HepG2 (cell line): ENCODE measurements around the gene ATP7B. TPM values are rescaled to one million over a fixed set of nuclear protein-coding genes. Genes with fewer than 3 reads are reported as not detected.

Experiments
- ATAC-seq: fragments of 200-7000 bp; cut with Tn5 transposase; 3 replicates; pipeline ENCODE4 v1.9.1; 2020; ENCODE audit warnings: mild to moderate bottlenecking, moderate library complexity
- BruUV-seq: library from RNA; stranded (reverse); fragments of 400-500 nt; replicated peaks from 2 replicates; lab custom pipeline; 2021; lab: Mats Ljungman, UMichigan
- CTCF ChIA-PET: fragments of 300-600 bp; formaldehyde crosslinking; extraction: SDS; loops from one replicate; lab custom pipeline; 2021; ENCODE audit warnings: low total read pairs, inconsistent platforms, low intra/inter-chr PET ratio; lab: Yijun Ruan, JAX
- POLR2A ChIA-PET: fragments of 350-600 bp; sonication (Branson Sonifier 250); formaldehyde crosslinking; loops from one replicate; lab custom pipeline; 2020; ENCODE audit warnings: antibody characterized with exemption, inconsistent platforms; lab: Yijun Ruan, JAX
- DNase-seq: peaks from one replicate; pipeline ENCODE4 v3.0.0-alpha.2; 2015; ENCODE audit warnings: low spot score
- FAIRE-seq: peaks from 3 replicates; lab custom pipeline; 2011; peaks lifted over from hg19 to GRCh38; lab: Jason Lieb, UNC
- H2AFZ ChIP-seq: one replicate; pipeline ENCODE4 v1.6.1; 2011; ENCODE audit warnings: low read length, inconsistent platforms
- H3K27ac ChIP-seq: fragments of 300-600 bp; 3 replicates; pipeline ENCODE4 v1.8.0; 2011; ENCODE audit warnings: mixed run types, mild to moderate bottlenecking, mixed read lengths, low read length, inconsistent platforms; ENCODE audit not compliant: insufficient read depth; ENCODE audit errors: extremely low read length
- H3K27me3 ChIP-seq, 2 experiments: fragments of 200-600 bp in 1 of 2; 2 replicates in 1 of 2; 3 replicates in 1 of 2; pipeline versions ENCODE4 v1.6.0 to v1.8.0; 2011; ENCODE audit warnings: low read length in 2 of 2, mild to moderate bottlenecking in 2 of 2, moderate library complexity in 2 of 2, inconsistent platforms in 1 of 2; ENCODE audit not compliant: insufficient read depth in 2 of 2, control insufficient read depth in 1 of 2
- H3K36me3 ChIP-seq, 2 experiments: fragments of 200-600 bp in 1 of 2; replicated peaks in 1 of 2; 2 replicates in 1 of 2; 3 replicates in 1 of 2; pipeline versions ENCODE4 v1.5.1 to v1.8.0; 2011; ENCODE audit warnings: low read length in 2 of 2, inconsistent platforms in 1 of 2; ENCODE audit not compliant: insufficient read depth in 2 of 2, control insufficient read depth in 1 of 2
- H3K4me1 ChIP-seq: 2 replicates; pipeline ENCODE4 v1.5.1; 2012; ENCODE audit warnings: low read length, inconsistent platforms; ENCODE audit not compliant: insufficient read depth
- H3K4me2 ChIP-seq: 2 replicates; pipeline ENCODE4 v1.6.0; 2011; ENCODE audit warnings: low read depth, low read length, inconsistent platforms
- H3K4me3 ChIP-seq, 3 experiments: fragments of 200-600 bp in 1 of 3; sonication (generic), shearing (Covaris generic) in 1 of 3; replicated peaks in 1 of 3; 2 replicates each; pipeline ENCODE4 v1.5.1; 2011 to 2016; ENCODE audit warnings: low read length in 3 of 3, inconsistent platforms in 2 of 3, low read depth in 2 of 3, mild to moderate bottlenecking in 2 of 3, control low read depth in 1 of 3, mixed read lengths in 1 of 3; ENCODE audit not compliant: insufficient read depth in 1 of 3
- H3K79me2 ChIP-seq: one replicate; pipeline ENCODE4 v1.6.1; 2011; ENCODE audit warnings: low read length, inconsistent platforms; ENCODE audit not compliant: insufficient read depth
- H3K9ac ChIP-seq: 2 replicates; pipeline ENCODE4 v1.6.0; 2011; ENCODE audit warnings: mild to moderate bottlenecking, low read depth, low read length, inconsistent platforms; ENCODE audit not compliant: insufficient read depth
- H3K9me3 ChIP-seq: 2 replicates; pipeline ENCODE4 v1.5.1; 2012; ENCODE audit warnings: mild to moderate bottlenecking, low read length
- H4K20me1 ChIP-seq: 2 replicates; pipeline ENCODE4 v1.6.0; 2011; ENCODE audit warnings: inconsistent platforms, mild to moderate bottlenecking, low read length, moderate library complexity; ENCODE audit not compliant: insufficient read depth
- CTCF ChIP-seq: sonication (generic); formaldehyde crosslinking; IDR thresholded peaks from 2 replicates; pipeline ENCODE4 v1.5.0; 2020; ENCODE audit warnings: mild to moderate bottlenecking, missing genetic modification reagents, moderate library complexity
- DPF2 ChIP-seq: sonication (generic); formaldehyde crosslinking; IDR thresholded peaks from 2 replicates; pipeline ENCODE4 v1.4.0; 2020; ENCODE audit warnings: mild to moderate bottlenecking, low read depth, missing genetic modification reagents, borderline replicate concordance
- POGK ChIP-seq: sonication (generic); formaldehyde crosslinking; conservative IDR thresholded peaks from 2 replicates; pipeline ENCODE4 v1.8.0; 2022; ENCODE audit warnings: mild to moderate bottlenecking, moderate library complexity, missing genetic modification reagents
- RAD21 ChIP-seq: fragments of 450-650 bp; formaldehyde crosslinking; IDR thresholded peaks from 2 replicates; pipeline ENCODE4 v1.5.0; 2020; ENCODE audit warnings: mild to moderate bottlenecking
- RXRA ChIP-seq: sonication (generic); formaldehyde crosslinking; IDR thresholded peaks from 2 replicates; pipeline ENCODE4 v1.5.1; 2020; ENCODE audit warnings: missing genetic modification reagents
- SATB2 ChIP-seq: sonication (generic); formaldehyde crosslinking; IDR thresholded peaks from 2 replicates; pipeline ENCODE4 v1.5.0; 2020; ENCODE audit warnings: missing genetic modification reagents
- SKIL ChIP-seq: sonication (generic); formaldehyde crosslinking; IDR thresholded peaks from 2 replicates; pipeline ENCODE4 v1.8.0; 2022; ENCODE audit warnings: missing genetic modification reagents, mild to moderate bottlenecking, moderate library complexity, borderline replicate concordance
- SMC3 ChIP-seq: IDR thresholded peaks from 2 replicates; pipeline ENCODE4 v1.6.1; 2011; ENCODE audit warnings: low read length, improper control_type of control experiment
- STAG1 ChIP-seq: sonication (generic); formaldehyde crosslinking; IDR thresholded peaks from 2 replicates; pipeline ENCODE4 v1.4.0; 2020; ENCODE audit warnings: missing genetic modification reagents
- YEATS2 ChIP-seq: sonication (generic); formaldehyde crosslinking; IDR thresholded peaks from 2 replicates; pipeline ENCODE4 v1.4.0; 2020; ENCODE audit warnings: missing genetic modification reagents, borderline replicate concordance
- ZNF205 ChIP-seq: IDR thresholded peaks from 2 replicates; pipeline ENCODE4 v1.6.1; 2018; ENCODE audit warnings: missing biosample characterization, missing genetic modification reagents
- ZNF234 ChIP-seq: sonication (generic); formaldehyde crosslinking; conservative IDR thresholded peaks from 2 replicates; pipeline ENCODE4 v1.5.1; 2020; ENCODE audit warnings: mild to moderate bottlenecking, missing genetic modification reagents
- ZNF572 ChIP-seq: sonication (generic); formaldehyde crosslinking; IDR thresholded peaks from 2 replicates; pipeline ENCODE4 v1.5.1; 2020; ENCODE audit warnings: mild to moderate bottlenecking, missing genetic modification reagents
- WGBS: methylation state at CpG from one replicate; pipeline ENCODE4 v1.1.6; 2017; ENCODE audit warnings: low lambda C conversion rate; 5-methylcytosine and 5-hydroxymethylcytosine counted together
- in situ Hi-C: cut with HindIII; loops from 2 replicates; pipeline ENCODE4 v1.10.0; 2017; ENCODE audit warnings: low pct_unique_long_range_greater_than_20kb; ENCODE audit not compliant: extremely low pct_ligation_motif_present
- intact Hi-C: fragments of 100-400 bp; cut with micrococcal nuclease; formaldehyde crosslinking; loops from one replicate; pipeline ENCODE4 v1.10.0; 2022; ENCODE audit not compliant: unreplicated experiment
- polyA plus RNA-seq, 8 experiments: library from polyadenylated mRNA; depleted of rRNA in 3 of 8; stranded (reverse) in 7 of 8; unstranded in 1 of 8; fragments of >200 nt; fragmentation: Illumina TruSeq in 4 of 8; extraction: Trizol in 4 of 8; gene quantifications; 2 replicates each; pipeline versions ENCODE4 v1.2.1 to v1.2.3, GENCODE V29; 2011 to 2016; ENCODE audit warnings: low read depth in 4 of 8, missing spikeins in 1 of 8, mixed read lengths in 1 of 8; ENCODE audit not compliant: insufficient read depth in 1 of 8
- total RNA-seq, 5 experiments: library from RNA; depleted of rRNA; stranded (reverse); fragments of >200 nt; fragmentation: Illumina TruSeq; extraction: Trizol; gene quantifications; 2 replicates each; pipeline ENCODE4 v1.2.3, GENCODE V29; 2016; ENCODE audit warnings: low read depth in 1 of 5

Gene ATP7B
- total and polyA plus RNA-seq, 2 of the 13 experiments (the other 11 are each of a cell fraction or from before 2014, with no cell fraction given): 31.8 to 57.4 TPM

GRCh38 chr13:51895906-51896888 lies 115.1 kb downstream of the ATP7B start:
- CTCF ChIA-PET: interaction anchor here (1.1 to 1.6 kb wide), 3 partner anchors 28 to 233 kb away, joined by 3 to 19 read pairs (median 5); partner anchors contain the start of gene NEK5
- H3K79me2 ChIP-seq: no peaks in the 10 kb centered on the region
- in situ Hi-C loops: no loop called here
- no peaks in the 10 kb centered on the region for H4K20me1 ChIP-seq
- H3K9ac ChIP-seq: no peak overlapping the region
- no peak overlapping the region for H3K27ac ChIP-seq
- intact Hi-C loops: loop anchor here (1.0 kb wide), 1 partner anchor 305 kb away; no protein-coding TSS in a partner anchor
- H3K4me2 ChIP-seq: no peak overlapping the region
- no peak overlapping the region for H3K4me3 ChIP-seq
- H2AFZ ChIP-seq: no peak overlapping the region
- FAIRE-seq (peak; percentile 73), DNase-seq (peak; percentile 45)
- WGBS: 72% methylated on average over 3 of the region's 9 CpGs
- H3K27me3 ChIP-seq: no peaks in the 10 kb centered on the region
- no TSS peak for BruUV-seq
- POLR2A ChIA-PET: no interaction called here
- H3K36me3 ChIP-seq: peaks cover 0 to 17% of the 10 kb centered on the region in 2 experiments; a peak in 2 of 5 replicates
- no peak for TF ChIP-seq ZNF234
- no peak for TF ChIP-seq SKIL
- TF ChIP-seq CTCF (CRISPR knock-in tag): peak; percentile 72
- 0 out of 2 replicates have a peak, but pooled peaks have one; percentile 21 for TF ChIP-seq RXRA (CRISPR knock-in tag)
- TF ChIP-seq ZNF205 (CRISPR knock-in tag): no peak
- no peak for TF ChIP-seq SATB2
- TF ChIP-seq RAD21 (CRISPR knock-in tag): peak; percentile 51; the same call in 1 of the 2 replicates
- TF ChIP-seq STAG1: peak; percentile 88
- no peak for TF ChIP-seq YEATS2 (CRISPR knock-in tag)
- TF ChIP-seq DPF2 (CRISPR knock-in tag): no peak
- no peak for TF ChIP-seq ZNF572
- TF ChIP-seq SMC3: peak; percentile 63; the same call in 1 of the 2 replicates
- no peak for TF ChIP-seq POGK (CRISPR knock-in tag)
- TF ChIP-seq, all 625 proteins: peak for 5
- Histone ChIP-seq H3K4me1 (no peaks in the 10 kb centered on the region), H3K9me3 (no peaks in the 10 kb centered on the region)
- ATAC-seq: peak; percentile 97
